ENCODE results near the gene SLC10A7.

Gene SLC10A7

GRCh38 chr4:146315184-146315583 lies 206.6 kb downstream of the SLC10A7 start:
- no peak for DNase-seq (ENCODE audit: extremely low read depth in 1 of 2, low read depth in 1 of 2)

GRCh38 chr4:146311238-146311970 lies 210.3 kb downstream of the SLC10A7 start:
- DNase-seq (ENCODE audit: extremely low read depth in 1 of 2, low read depth in 1 of 2) = no peak

GRCh38 chr4:146310319-146311021 lies 211.3 kb downstream of the SLC10A7 start:
- DNase-seq (ENCODE audit: extremely low read depth in 1 of 2, low read depth in 1 of 2) = no peak

- no peak for DNase-seq (ENCODE audit: extremely low read depth in 1 of 2, low read depth in 1 of 2)
These were observed 212.8 kb downstream of the SLC10A7 start for GRCh38 chr4:146308951-146309350.

GRCh38 chr4:146302822-146303221 lies 218.9 kb downstream of the SLC10A7 start:
- DNase-seq (ENCODE audit: extremely low read depth in 1 of 2, low read depth in 1 of 2) = no peak

GRCh38 chr4:146299607-146300006 lies 222.1 kb downstream of the SLC10A7 start:
- DNase-seq (ENCODE audit: extremely low read depth in 1 of 2, low read depth in 1 of 2) = no peak

GRCh38 chr4:146294776-146295175 lies 227.0 kb downstream of the SLC10A7 start:
- DNase-seq (ENCODE audit: extremely low read depth in 1 of 2, low read depth in 1 of 2) = no peak

GRCh38 chr4:146292508-146292907 lies 229.2 kb downstream of the SLC10A7 start:
- DNase-seq (ENCODE audit: extremely low read depth in 1 of 2, low read depth in 1 of 2) = no peak

- no peak for DNase-seq (ENCODE audit: extremely low read depth in 1 of 2, low read depth in 1 of 2)
These were observed 230.4 kb downstream of the SLC10A7 start for GRCh38 chr4:146291313-146291712.

- no peak for DNase-seq (ENCODE audit: extremely low read depth in 1 of 2, low read depth in 1 of 2)
These were observed 233.5 kb downstream of the SLC10A7 start for GRCh38 chr4:146288193-146288592.

GRCh38 chr4:146285037-146285436 lies 236.7 kb downstream of the SLC10A7 start:
- DNase-seq (ENCODE audit: extremely low read depth in 1 of 2, low read depth in 1 of 2) = no peak

GRCh38 chr4:146283758-146284651 lies 237.7 kb downstream of the SLC10A7 start:
- no peak for DNase-seq (ENCODE audit: extremely low read depth in 1 of 2, low read depth in 1 of 2)

GRCh38 chr4:146282657-146283056 lies 239.1 kb downstream of the SLC10A7 start:
- no peak for DNase-seq (ENCODE audit: extremely low read depth in 1 of 2, low read depth in 1 of 2)

- no peak for DNase-seq (ENCODE audit: extremely low read depth in 1 of 2, low read depth in 1 of 2)
These were observed 242.8 kb downstream of the SLC10A7 start for GRCh38 chr4:146278986-146279385.

- DNase-seq (ENCODE audit: extremely low read depth in 1 of 2, low read depth in 1 of 2) = no peak
These were observed 246.4 kb downstream of the SLC10A7 start for GRCh38 chr4:146275370-146275769.

- DNase-seq (ENCODE audit: extremely low read depth in 1 of 2, low read depth in 1 of 2) = no peak
These were observed 247.0 kb downstream of the SLC10A7 start for GRCh38 chr4:146274774-146275173.

GRCh38 chr4:146273204-146273901 lies 248.4 kb downstream of the SLC10A7 start:
- DNase-seq (ENCODE audit: extremely low read depth in 1 of 2, low read depth in 1 of 2) = no peak

GRCh38 chr4:146271466-146271865 lies 250.3 kb downstream of the SLC10A7 start:
- DNase-seq (ENCODE audit: extremely low read depth in 1 of 2, low read depth in 1 of 2) = no peak

GRCh38 chr4:146269228-146269653 lies 252.5 kb downstream of the SLC10A7 start:
- DNase-seq (ENCODE audit: extremely low read depth in 1 of 2, low read depth in 1 of 2) = no peak

GRCh38 chr4:146267826-146268225 lies 253.9 kb downstream of the SLC10A7 start:
- no peak for DNase-seq (ENCODE audit: extremely low read depth in 1 of 2, low read depth in 1 of 2)
